ENCODE results near the gene PIGS. TPM values are rescaled to one million over a fixed set of nuclear protein-coding genes. Genes with fewer than 3 reads are reported as not detected.
"Not testable (repeated sequence)": the region's sequence is repeated elsewhere in the genome, so short reads cannot be mapped to it uniquely, and the experiment has no call there.

The PIGS gene
- total RNA-seq, 2 experiments from 2014 or later: 61.0 to 66.2 TPM

DNA sequence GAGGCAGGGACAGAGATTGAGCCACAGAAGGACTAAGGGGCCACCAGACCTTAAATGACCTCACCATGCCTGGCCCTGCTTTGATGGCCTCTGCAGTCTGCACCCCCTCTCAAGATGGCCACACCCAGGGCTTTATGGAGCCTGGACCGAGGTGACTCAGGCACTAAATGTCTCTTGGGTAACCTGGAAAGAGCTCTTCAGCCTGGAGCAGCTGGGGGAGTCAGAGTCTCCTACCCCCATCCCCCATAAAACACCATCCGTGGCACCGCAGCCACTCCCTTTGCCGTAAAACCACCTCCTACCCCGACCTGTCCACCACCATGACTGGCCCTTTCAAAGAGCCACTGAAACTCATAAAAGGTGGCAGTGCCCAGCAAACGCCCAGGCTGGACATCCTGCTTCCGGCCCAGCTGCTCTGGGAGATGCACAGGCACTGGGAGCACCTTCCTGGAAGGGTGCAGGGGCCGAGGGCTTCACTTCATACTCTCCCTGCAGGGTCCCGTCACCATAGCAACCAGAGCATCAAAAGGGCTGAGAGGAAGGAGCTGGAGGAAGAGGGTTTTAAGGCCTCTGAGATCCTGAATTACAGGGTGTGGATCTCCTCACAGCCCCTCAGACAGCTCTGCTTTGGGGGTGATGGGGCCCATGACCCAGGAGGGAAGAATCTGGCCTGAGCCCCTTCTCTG, 42.9 kb downstream of the PIGS start:
- Mint-ChIP-seq H3K4me3 (no peak overlapping the region), H3K36me3 (no peaks in the 10 kb centered on the region), H3K9me3 (ENCODE audit: low read depth) (no peaks in the 10 kb centered on the region), H3K27me3 (peaks cover 4% of the 10 kb centered on the region), H3K27ac (no peak overlapping the region), H3K4me1 (no peaks in the 10 kb centered on the region)
- CTCF ChIA-PET: interaction anchor here (1.5 kb wide), 1 partner anchor 19 kb away, joined by 6 read pairs; no protein-coding TSS in a partner anchor
- no peak for ATAC-seq
- no peak for DNase-seq

DNA sequence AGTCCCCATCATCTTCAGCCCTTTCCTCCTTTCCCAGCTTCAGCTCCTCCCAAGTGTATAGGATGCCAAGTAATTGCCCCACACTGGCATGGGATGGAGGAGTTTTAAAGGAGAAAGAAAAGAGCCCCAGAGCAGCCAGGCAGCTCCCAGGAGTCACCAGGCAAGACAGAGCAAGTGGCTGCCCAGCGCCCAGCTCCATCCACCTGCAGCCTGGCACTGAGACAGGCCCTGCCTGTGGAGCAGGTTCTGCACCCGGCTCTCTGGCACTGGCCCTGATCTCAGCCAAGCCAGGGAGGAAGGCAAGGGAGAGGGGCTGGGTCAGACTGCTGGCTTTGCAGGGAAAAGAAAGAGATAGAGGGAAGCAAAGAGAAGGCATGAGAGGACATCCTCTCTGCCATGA, 43.5 kb downstream of the PIGS start:
- Mint-ChIP-seq H3K27ac (no peak overlapping the region), H3K36me3 (no peaks in the 10 kb centered on the region), H3K4me1 (no peaks in the 10 kb centered on the region), H3K4me3 (no peak overlapping the region), H3K9me3 (ENCODE audit: low read depth) (no peaks in the 10 kb centered on the region), H3K27me3 (peaks cover 4% of the 10 kb centered on the region)
- CTCF ChIA-PET: no interaction called here
- ATAC-seq (no peak), DNase-seq (no peak)

DNA sequence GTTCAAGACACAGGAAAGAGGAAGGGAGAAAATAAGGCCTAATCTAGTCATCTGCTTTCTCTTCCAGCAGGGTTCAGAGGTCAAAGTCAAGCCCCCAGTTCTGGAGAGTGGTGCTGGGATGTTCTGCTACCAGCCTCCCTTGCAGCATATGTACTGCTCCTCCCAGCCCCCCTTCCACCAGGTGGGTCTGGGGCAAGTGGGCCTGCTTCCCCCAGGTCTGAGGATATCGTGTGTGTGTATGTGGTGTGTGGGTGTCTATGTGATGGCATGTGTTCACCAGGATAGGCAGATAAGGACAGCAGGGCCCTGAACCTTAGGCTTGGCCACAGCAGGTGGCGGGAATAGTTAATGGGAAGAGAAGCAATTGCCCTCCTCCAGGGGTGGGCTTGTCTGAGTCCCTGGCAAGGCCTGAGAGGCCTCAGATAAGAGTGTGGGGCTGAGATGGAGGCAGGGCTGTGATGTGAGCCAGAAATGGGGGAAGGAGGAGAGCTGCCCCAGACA, 44.1 kb downstream of the PIGS start:
- Mint-ChIP-seq H3K4me3 (no peak overlapping the region), H3K27ac (no peak overlapping the region), H3K36me3 (no peaks in the 10 kb centered on the region), H3K4me1 (no peaks in the 10 kb centered on the region), H3K27me3 (peaks cover 4% of the 10 kb centered on the region), H3K9me3 (ENCODE audit: low read depth) (no peaks in the 10 kb centered on the region)
- no peak for ATAC-seq
- CTCF ChIA-PET: no interaction called here
- DNase-seq: no peak

DNA sequence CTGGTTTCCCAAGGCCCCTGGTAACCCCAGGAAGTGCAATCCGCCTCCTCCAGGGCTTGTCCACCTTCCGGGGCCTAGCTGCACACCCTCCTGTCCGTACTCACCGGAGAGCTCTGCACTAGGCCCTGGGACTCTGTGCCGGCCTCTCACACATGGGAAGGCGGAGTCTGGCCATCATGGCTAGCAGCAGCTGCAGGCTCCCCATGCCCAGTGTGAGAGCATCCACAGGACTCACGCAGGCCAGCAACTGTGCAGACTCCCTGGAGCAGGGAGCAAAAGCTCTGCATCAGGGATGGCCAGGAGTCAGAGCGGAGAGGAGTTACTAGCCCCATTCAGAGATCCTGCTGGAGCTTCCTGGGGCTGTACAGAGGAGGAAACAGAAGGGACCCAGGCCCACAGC, 44.9 kb downstream of the PIGS start:
- no peak overlapping the region for H3K4me3 Mint-ChIP-seq
- H3K9me3 Mint-ChIP-seq (ENCODE audit: low read depth): no peaks in the 10 kb centered on the region
- H3K4me1 Mint-ChIP-seq: no peaks in the 10 kb centered on the region
- no peak for ATAC-seq
- no peaks in the 10 kb centered on the region for H3K36me3 Mint-ChIP-seq
- peaks cover 4% of the 10 kb centered on the region for H3K27me3 Mint-ChIP-seq
- no peak for DNase-seq
- CTCF ChIA-PET: no interaction called here
- no peak overlapping the region for H3K27ac Mint-ChIP-seq

DNA sequence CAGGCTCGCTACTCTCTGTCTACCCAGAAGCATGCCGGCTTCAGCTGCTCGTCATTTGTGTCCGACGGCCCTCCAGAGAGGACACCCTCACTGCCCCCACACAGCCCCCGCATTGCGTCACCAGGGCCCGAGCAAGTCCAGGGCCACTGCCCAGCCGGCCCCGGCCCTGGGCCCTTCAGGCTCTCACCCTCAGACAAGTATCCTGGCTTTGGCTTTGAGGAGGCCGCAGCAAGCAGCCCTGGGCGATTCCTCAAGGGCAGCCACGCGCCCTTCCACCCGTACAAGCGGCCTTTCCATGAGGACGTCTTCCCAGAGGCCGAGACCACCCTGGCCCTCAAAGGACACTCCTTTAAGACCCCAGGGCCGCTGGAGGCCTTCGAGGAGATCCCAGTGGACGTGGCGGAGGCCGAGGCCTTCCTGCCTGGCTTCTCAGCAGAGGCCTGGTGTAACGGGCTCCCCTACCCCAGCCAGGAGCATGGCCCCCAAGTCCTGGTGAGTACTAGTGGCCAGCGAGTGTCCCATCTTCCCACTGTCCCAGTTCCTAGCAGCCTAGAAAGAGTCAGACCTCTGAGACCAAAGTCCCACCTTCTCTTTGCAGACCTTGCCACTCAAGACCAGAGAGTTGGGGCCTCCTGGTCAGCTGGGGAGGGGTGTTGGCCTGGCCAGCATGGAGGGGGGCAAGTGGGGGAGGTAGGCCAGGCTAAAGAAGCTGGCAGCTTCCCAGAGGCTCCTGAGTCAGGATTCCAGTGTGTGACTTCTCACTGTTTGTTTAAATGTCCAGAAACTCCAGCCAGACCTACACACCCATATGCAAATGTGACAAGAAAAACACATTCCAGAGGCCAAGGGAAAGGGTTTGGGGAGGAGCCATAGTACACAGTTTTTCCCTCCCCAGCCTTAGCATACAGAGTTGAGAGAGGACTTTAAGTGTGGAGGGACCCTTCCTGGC, 46.6 kb downstream of the PIGS start:
- H3K36me3 Mint-ChIP-seq: no peaks in the 10 kb centered on the region
- CTCF ChIA-PET: no interaction called here
- H3K9me3 Mint-ChIP-seq (ENCODE audit: low read depth): no peaks in the 10 kb centered on the region
- ATAC-seq (no peak), DNase-seq (no peak)
- H3K4me1 Mint-ChIP-seq: no peaks in the 10 kb centered on the region
- H3K4me3 Mint-ChIP-seq: no peak overlapping the region
- peaks cover 4% of the 10 kb centered on the region for H3K27me3 Mint-ChIP-seq
- H3K27ac Mint-ChIP-seq: no peak overlapping the region

DNA sequence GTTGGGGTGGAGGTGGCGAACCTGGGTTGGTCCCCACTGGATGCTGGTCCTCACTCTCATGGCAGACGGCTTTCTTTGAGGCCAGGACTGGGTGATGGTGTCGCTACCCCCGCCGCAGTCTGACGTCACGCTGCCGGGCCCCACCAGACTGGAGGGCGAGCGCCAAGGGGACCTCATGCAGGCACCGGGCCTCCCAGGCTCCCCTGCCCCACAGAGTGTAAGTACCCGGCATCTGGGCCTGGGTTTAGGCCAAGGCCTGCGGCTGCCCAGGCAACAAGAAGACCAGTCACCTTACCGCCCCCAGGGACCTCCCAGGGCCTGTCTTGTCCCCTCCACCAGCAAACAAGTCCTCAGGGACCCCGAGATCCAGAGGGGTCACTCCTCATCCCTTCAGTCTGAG, 47.4 kb downstream of the PIGS start:
- peaks cover 8% of the 10 kb centered on the region for H3K4me1 Mint-ChIP-seq
- H3K36me3 Mint-ChIP-seq: no peaks in the 10 kb centered on the region
- DNase-seq: no peak
- no peak overlapping the region for H3K27ac Mint-ChIP-seq
- CTCF ChIA-PET: no interaction called here
- H3K27me3 Mint-ChIP-seq: peaks cover 10% of the 10 kb centered on the region
- no peak for ATAC-seq
- H3K4me3 Mint-ChIP-seq: no peak overlapping the region
- no peaks in the 10 kb centered on the region for H3K9me3 Mint-ChIP-seq (ENCODE audit: low read depth)

DNA sequence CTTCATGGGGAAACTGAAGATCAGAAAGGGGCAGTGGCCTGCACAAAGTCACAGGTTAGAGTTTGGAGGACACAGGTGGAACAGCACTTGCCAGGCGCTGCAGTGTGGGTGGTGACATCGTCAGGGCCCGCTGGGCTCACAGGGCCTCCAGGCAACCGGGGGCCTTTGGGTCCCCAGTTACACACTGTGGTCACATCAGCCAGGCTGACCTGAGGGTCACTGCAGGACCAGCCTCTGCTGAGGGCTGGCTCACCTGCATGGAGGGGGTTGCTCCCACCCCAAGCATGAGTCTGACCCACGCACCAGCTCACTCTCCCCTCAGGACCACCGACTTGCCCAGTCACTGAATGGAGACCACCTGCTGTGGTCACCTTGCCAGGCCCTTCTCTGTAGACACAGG, 48.1 kb downstream of the PIGS start:
- peaks cover 11% of the 10 kb centered on the region for H3K27me3 Mint-ChIP-seq
- no peak for DNase-seq
- H3K36me3 Mint-ChIP-seq: no peaks in the 10 kb centered on the region
- no peak for ATAC-seq
- H3K4me1 Mint-ChIP-seq: peaks cover 9% of the 10 kb centered on the region
- CTCF ChIA-PET: interaction anchor here (0.9 kb wide), 1 partner anchor 17 kb away, joined by 3 read pairs; no protein-coding TSS in a partner anchor
- H3K4me3 Mint-ChIP-seq: no peak overlapping the region
- no peaks in the 10 kb centered on the region for H3K9me3 Mint-ChIP-seq (ENCODE audit: low read depth)
- no peak overlapping the region for H3K27ac Mint-ChIP-seq

DNA sequence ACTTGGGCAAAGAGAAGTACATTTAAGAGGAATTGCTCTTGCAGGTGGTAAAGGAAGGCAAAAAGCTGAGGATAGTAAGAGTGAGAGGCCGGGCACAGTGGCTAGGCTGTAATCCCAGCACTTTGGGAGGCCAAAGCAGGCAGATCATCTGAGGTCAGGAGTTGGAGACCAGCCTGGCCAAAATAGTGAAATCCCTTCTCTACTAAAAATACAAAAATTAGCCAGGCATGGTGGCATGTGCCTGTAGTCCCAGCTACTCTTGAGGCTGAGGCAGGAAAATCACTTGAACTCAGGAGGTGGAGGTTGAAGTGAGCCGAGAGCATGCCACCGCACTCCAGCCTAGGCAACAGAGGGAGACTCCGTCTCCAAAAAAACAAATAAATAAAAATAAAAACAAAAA, 49.0 kb downstream of the PIGS start:
- not testable (repeated sequence) for H3K4me3 Mint-ChIP-seq, ATAC-seq
- CTCF ChIA-PET: interaction anchor here (0.9 kb wide), 1 partner anchor 18 kb away, joined by 3 read pairs; no protein-coding TSS in a partner anchor

DNA sequence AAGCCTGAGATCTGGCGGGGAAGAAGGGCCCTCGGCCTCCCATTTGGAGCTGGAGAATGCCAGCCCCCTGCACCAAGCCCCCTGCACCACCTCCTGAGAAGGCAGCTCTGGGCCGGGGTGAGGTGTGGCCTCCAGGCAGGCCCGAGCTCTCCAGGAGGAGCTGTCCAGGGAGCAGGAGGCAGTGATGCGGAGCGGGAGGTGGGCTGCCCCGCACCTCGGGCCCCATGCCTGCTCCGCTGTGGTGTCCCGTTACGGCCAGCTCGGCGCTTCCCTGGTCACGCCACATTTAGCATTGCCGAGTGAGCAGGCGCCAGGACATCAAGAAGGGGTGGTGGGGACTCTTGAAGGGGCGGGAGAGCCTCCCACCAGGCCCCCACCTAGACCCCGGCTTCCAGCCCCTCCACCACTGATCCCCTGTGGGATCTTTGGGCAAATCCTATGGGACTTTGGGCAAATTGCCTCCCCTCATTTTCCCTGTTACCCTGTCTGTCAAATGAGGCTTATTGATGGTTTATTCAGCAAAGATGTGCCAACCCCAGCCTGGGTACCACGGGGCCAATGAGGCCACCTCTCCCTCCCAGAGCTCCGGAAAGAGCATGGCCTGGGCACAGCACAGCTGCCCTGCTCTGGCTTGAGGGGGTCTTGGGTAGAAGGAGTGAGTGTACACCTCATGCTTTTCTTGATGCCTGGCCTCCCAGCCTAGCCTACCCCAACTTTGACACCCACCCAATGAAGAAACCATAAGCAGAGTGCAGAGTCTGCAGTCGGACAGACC, 49.8 kb downstream of the PIGS start:
- no peak for DNase-seq
- peaks cover 11% of the 10 kb centered on the region for H3K27me3 Mint-ChIP-seq
- peaks cover 9% of the 10 kb centered on the region for H3K4me1 Mint-ChIP-seq
- H3K9me3 Mint-ChIP-seq (ENCODE audit: low read depth): no peaks in the 10 kb centered on the region
- no peaks in the 10 kb centered on the region for H3K36me3 Mint-ChIP-seq
- H3K27ac Mint-ChIP-seq: no peak overlapping the region
- no peak overlapping the region for H3K4me3 Mint-ChIP-seq
- no peak for ATAC-seq
- CTCF ChIA-PET: interaction anchor here (0.8 to 1.0 kb wide), 2 partner anchors 26 to 106 kb away, joined by 3 to 4 read pairs; no protein-coding TSS in a partner anchor

More for the DNA sequence above, 49.0 kb downstream of the PIGS start:
- H3K9me3 Mint-ChIP-seq (ENCODE audit: low read depth); H3K4me1 Mint-ChIP-seq; DNase-seq; H3K27ac Mint-ChIP-seq; H3K36me3 Mint-ChIP-seq: not testable (repeated sequence)
- H3K27me3 Mint-ChIP-seq: peaks cover 11% of the 10 kb centered on the region

DNA sequence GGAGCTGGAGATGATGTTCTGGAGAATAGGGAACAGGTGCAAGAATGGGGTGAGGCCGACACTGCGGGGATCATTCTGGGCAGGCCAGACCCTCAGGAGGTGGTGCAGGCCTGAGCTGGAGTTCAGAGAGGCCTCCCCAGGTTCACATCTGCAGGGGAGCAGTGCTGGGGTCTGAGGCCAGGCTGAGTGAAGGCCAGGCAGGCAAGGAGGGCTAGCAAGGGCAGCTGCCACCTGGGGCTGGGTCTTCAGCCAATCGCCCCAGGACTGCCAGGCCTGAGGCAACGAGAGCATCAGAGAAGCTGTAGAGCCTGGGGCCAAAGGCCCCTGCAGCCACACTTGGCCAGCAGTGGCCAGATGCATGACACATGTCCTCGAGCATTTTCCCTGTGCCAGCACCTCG, 50.6 kb downstream of the PIGS start:
- Mint-ChIP-seq H3K4me3 (no peak overlapping the region), H3K9me3 (ENCODE audit: low read depth) (peaks cover 4% of the 10 kb centered on the region), H3K27me3 (peaks cover 11% of the 10 kb centered on the region), H3K36me3 (no peaks in the 10 kb centered on the region), H3K4me1 (peaks cover 9% of the 10 kb centered on the region), H3K27ac (no peak overlapping the region)
- ATAC-seq: no peak
- DNase-seq: no peak
- CTCF ChIA-PET: interaction anchor here (0.8 to 1.0 kb wide), 2 partner anchors 25 to 105 kb away, joined by 3 to 4 read pairs; no protein-coding TSS in a partner anchor

DNA sequence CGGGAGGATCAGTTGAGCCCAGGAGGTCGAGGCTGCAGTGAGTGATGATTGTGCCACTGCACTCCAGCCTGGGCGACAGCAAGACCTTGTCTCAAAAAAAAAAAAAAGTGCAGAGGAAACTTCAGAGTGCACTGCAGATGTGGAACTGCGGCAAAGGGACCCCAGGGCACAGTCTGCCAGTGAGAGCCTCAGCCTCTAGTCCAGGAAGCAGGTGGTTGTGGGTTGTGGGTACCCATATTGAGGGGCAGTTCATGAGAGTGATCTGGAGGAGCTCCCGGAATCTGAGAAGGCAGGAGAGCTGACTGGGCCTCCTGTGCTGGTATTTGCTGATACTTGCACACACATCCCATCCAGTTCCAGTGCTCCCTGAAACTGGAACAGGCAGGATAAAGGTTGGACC, 52.1 kb downstream of the PIGS start:
- DNase-seq (peak; percentile 44), ATAC-seq (no peak)
- no peak overlapping the region for H3K4me3 Mint-ChIP-seq
- CTCF ChIA-PET: no interaction called here
- H3K36me3 Mint-ChIP-seq: no peaks in the 10 kb centered on the region
- peaks cover 9% of the 10 kb centered on the region for H3K4me1 Mint-ChIP-seq
- H3K9me3 Mint-ChIP-seq (ENCODE audit: low read depth): peaks cover 4% of the 10 kb centered on the region
- H3K27me3 Mint-ChIP-seq: peaks cover 11% of the 10 kb centered on the region
- no peak overlapping the region for H3K27ac Mint-ChIP-seq

DNA sequence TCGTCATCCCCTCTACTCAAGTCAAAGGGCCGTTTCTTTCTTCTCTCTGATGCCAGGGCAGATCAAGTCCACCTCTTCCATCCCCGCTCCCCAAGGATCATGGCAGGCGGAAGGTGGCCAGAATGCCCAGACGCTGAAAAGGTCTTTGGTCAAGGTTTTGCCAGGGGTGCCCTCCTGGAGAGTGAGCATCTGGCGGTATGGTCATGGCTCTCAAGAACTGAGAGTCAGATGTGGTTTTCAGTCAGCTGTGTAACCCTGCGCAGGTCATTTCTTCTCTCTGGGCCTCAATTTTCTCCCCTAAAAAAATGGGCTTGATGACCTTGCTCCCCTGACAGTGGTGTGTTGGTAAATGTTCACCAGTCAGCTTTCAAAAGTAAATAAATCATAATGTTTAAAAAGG, 52.7 kb downstream of the PIGS start:
- peaks cover 4% of the 10 kb centered on the region for H3K9me3 Mint-ChIP-seq (ENCODE audit: low read depth)
- CTCF ChIA-PET: no interaction called here
- no peak overlapping the region for H3K4me3 Mint-ChIP-seq
- no peak for DNase-seq
- peaks cover 15% of the 10 kb centered on the region for H3K27me3 Mint-ChIP-seq
- H3K4me1 Mint-ChIP-seq: peaks cover 9% of the 10 kb centered on the region
- H3K27ac Mint-ChIP-seq: no peak overlapping the region
- no peak for ATAC-seq
- no peaks in the 10 kb centered on the region for H3K36me3 Mint-ChIP-seq

DNA sequence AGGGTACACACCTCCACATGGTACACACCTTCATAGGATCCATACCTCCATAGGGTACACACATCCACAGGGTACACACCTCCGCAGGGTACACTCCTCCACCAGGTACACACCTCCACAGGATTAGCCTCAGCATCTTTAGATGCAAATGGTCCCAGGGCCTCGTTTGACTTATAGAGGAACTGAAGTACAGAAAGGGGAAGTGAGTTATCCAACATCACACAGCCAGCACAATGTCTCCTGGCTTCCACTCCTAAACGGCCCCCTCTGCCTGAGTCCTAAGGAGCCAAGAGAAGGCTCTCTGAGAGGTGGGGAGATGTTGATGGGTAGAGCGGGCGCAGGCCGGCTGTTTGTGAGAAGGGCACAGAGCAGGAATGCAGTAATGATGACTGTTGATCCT, 53.2 kb downstream of the PIGS start:
- peaks cover 9% of the 10 kb centered on the region for H3K4me1 Mint-ChIP-seq
- peaks cover 19% of the 10 kb centered on the region for H3K27me3 Mint-ChIP-seq
- no peaks in the 10 kb centered on the region for H3K36me3 Mint-ChIP-seq
- peaks cover 4% of the 10 kb centered on the region for H3K9me3 Mint-ChIP-seq (ENCODE audit: low read depth)
- ATAC-seq (no peak), DNase-seq (no peak)
- CTCF ChIA-PET: no interaction called here
- no peak overlapping the region for H3K4me3 Mint-ChIP-seq
- H3K27ac Mint-ChIP-seq: no peak overlapping the region
